ENCODE measurements around the gene PITPNC1.
"Not testable (repeated sequence)": the region's sequence is repeated elsewhere in the genome, so short reads cannot be mapped to it uniquely, and the experiment has no call there.

PITPNC1 gene

DNA sequence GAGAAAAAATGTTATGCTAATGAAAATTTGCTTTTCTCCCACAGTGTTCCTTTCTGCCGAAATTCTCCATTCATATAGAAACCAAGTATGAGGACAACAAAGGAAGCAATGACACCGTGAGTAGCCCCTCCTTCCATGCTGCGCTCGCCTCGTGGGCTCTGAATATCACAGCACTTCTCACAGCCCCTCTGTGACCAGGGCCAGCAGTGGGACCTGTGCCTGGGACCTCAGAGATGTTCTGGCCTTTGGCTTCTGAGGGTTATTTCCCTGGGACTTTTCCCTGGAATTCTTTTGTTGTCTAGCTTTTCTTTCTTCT lies 201.0 kb downstream of the PITPNC1 start:
- no peak for DNase-seq (ENCODE audit: low spot score)

DNA sequence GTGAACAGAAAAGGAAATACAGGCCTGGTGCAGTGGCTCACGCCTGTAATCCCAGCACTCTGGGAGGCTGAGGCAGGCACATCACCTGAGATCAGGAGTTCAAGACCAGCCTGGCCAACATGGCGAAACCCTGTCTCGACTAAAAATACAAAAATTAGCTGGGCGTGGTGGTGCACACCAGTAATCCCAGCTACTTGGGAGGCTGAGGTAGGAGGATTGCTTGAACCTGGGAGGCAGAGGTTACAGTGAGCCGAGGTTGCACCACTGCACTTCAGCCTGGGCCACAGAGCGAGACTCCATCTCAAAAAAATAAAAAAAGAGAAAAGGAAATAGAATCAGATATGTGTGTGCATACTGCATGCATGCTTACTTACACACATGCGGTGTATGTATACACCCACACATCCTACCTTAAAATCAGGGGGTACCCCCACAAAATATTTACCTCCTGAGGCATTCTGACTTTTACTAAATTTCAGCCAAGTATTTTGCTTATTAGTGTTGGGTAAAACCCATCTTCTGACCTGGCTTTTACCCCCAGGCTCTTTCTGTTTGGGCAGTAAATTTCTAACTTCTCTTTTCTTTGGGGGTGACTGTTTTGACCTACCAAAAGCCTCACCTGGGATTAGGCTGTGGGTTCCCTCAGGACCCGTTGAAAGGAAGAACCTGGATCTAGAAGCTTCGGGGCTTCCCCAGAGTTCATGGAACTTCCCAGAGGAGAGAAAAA lies 201.8 kb downstream of the PITPNC1 start:
- not testable (repeated sequence) for DNase-seq (ENCODE audit: low spot score)

DNA sequence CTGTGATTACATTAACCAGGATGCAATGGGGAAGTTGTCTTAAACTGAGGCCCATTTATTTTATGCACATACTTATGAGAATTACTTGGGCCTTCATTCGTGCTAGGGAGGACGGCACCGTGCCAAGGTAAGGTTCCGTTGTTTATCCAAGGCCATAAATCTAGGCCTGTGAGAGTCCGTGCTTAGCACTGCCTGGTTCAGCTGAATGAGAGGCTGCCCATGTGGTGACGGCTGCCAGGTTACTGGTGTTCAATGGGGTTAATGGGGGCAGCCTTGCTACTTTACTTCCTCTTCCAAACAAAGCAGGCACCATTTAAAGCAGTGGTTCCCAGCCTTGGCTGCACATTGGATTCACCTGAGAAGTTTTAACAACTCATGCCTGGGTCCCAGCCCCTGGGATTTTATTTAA lies 205.6 kb downstream of the PITPNC1 start:
- DNase-seq (ENCODE audit: low spot score) = no peak

DNA sequence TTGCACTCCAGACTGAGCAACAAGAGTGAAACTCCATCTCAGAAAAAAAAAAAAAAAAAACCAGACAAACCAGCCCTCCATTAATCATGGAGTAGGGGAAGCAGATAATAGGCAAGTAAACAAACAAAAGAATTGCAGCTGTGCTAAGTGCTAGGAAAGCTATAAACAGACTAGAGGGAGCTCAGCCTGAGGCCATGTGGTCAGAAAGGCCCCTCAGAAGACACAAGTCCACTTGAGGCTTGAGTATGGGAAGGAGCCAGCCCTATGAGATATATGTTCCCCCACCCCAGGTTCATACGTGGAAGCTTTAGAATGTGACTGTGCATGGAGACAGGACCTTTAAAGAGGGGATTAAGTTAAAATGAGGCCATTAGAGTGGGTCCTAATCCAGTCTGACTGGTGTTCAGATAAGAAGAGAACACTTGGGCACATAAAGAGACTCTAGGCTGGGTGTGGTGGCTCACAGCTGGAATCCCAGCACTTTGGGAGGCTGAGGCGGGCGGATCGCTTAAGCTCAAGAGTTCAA lies 208.1 kb downstream of the PITPNC1 start:
- no peak for DNase-seq (ENCODE audit: low spot score)

DNA sequence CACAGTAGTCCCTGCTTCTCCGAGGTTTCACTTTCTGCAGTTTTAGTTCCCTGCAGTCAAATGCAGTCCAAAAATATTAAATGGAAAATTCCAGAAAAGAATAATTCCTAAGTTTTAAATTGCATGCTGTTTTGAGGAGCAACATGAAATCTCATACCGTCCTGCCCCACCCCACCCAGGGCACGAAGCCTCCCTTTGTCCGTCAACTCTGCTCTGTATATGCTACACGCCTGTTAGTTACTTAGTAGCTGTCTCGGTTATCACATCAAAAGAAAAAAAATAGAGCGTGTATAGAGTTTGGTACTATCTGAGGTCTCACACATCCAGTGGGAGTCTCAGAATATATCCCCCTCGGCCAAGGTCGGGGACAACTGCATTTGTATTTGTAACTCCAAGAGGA lies 211.2 kb downstream of the PITPNC1 start:
- no peak for DNase-seq (ENCODE audit: low spot score)

DNA sequence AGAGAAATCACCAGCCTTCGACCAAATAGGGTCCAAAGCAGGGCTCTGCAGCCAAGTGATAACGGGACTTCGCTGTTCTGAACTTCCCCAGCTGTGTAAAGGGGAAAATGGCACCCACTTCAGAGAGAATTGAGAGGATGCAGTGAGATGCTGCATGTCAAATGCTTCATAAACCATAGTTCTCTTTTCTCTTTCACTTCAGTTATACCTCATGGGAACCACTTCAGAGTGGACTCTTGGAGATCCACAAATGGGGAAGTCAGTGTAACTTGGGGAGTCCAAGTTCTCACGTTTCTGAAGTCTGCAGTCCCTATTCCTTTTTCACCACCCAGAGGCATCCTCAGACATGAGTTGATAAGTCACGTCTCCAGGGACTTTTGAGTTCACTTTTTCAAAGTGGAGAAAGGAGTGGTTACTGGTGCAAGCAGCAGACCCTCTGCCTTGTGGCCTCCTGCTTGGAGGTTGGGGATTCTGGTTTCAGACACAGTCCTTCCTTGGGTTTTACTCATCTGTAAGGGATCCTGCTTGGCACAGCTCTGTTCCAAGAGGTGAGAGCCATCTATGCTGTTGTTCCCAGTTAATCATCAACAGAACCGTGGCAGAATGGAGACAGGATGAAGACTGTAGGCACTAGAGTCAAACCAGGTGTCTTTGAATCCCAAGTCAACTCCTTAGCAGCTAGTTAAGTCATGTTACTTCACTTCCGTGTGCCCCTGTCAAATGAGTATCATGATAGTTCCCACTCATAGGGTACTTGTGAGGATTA lies 217.2 kb downstream of the PITPNC1 start:
- DNase-seq (ENCODE audit: low spot score) = no peak

DNA sequence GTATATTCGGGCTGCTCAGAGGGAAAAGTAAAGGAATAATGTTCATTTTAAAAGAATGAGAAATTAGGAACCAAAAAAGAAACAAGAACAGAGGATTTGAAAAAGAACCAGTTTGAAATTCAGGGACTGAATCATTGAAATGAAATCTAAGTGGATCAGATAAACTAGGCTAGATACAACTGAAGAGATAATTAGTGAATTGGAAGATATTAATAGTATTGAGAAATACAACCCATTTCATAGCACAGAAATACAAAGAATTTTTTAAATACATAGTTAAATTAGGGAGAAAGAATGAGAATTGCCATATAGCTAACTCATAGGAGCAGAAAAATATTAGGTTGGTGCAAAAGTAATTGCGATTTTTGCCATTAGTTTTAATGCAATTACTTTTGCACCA lies 223.3 kb downstream of the PITPNC1 start:
- no peak for DNase-seq (ENCODE audit: low spot score)

DNA sequence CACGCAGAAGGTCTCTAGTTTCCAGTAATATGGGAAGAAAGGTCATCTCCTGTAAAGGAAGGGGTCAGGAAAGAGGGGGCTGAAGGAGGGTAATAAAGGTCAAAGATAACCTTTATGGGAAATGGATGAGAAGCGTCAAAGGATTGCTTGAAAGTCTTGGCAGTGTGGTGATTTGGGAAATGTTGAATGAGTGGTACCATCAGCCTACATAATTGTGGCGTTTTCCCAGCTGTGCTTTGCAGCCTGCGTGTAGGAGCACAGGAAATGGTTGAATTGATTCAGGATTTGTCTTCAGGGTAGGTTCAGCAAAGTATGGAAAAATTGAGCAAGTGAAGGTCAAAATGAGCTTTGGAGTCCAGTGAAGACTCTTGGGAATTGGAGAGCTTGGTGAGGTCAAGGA lies 224.8 kb downstream of the PITPNC1 start:
- no peak for DNase-seq (ENCODE audit: low spot score)

DNA sequence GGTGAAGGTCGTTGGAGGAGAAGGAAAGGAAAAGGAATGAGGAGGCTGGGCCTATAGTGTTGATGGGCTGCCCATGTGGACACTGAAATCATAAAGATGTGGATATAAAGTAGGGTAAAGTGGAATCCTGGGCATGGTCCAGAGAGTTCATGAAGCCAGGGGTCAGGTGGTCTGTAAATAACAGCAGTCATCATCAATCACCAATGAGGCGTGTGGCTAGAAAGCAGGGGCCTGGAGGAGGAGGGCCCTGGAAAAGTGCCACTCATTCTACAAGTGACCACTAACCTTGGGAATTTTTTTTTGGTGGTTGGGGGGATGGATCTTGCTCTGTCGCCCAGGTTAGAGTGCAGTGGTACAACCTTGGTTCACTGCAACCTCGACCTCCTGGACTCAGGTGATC lies 225.4 kb downstream of the PITPNC1 start:
- no peak for DNase-seq (ENCODE audit: low spot score)

DNA sequence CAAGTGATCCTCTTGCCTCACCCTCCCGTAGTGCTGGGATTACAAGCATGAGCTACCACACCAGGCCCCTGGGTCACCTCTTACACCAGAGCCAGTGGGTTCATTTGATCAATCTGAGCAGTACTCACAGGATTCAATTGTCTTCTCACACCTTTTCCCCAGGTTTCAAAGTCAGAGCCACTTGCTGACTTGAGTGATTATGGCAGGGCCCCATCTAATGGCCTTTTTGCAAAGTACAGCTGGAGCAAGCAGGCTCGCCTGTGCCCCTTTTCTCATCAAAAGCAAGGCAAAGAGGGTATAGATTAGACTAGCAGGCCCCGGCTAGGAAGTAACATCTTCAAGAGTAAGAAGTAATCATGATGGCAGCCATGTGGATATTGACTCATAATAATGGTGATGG lies 225.9 kb downstream of the PITPNC1 start:
- DNase-seq (ENCODE audit: low spot score) = peak; percentile 36

DNA sequence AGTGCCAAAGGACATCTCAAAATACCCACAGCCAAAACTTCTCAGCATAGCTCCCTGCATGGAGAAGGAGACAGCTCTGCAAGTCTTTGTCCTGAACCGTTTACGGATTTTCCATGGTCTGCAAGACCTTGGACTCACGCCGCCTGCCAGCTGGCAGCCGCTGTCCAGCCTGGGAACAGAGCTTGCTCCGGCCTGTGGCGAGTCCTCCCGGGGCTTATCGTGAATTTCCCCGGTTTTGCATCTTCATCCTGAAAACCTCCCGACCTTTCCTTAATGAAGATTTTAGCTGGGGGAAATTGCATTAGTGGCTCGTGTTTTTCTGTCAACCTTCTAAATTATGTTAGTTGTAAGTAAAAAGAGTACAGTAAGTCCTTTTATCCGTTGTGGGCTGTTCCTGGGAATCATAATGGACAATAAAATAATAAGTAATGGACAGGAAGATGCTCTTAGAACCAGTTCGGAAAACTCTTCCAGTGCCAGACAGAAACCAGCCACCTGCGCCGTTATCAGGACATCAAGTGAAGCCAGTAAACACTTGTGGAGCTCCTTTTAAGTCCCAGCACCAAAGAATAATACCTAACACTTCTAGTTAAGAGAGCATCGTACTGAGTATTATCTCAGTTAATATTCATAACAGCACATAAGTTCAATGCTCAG lies 228.3 kb downstream of the PITPNC1 start:
- DNase-seq (ENCODE audit: low spot score) = no peak

DNA sequence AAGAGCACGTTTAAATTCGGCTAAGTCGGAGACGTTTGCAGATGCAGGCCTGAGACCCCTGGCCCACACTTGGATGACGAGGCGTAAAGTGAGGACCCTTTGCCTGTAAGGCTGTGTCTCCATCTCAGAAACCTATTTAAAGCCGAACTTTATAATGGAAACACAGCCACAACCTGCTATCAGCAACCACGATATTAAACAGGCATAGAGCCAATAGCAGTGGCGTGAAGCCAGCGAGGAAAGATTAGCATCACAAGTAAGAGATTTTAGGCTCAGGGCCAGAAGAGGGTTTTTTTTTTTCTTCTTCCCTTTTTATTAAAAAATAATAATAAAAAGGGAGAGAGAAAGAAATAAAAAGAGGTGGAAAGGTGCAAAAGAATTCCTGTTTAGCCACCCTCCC lies 229.4 kb downstream of the PITPNC1 start:
- DNase-seq (ENCODE audit: low spot score) = no peak

DNA sequence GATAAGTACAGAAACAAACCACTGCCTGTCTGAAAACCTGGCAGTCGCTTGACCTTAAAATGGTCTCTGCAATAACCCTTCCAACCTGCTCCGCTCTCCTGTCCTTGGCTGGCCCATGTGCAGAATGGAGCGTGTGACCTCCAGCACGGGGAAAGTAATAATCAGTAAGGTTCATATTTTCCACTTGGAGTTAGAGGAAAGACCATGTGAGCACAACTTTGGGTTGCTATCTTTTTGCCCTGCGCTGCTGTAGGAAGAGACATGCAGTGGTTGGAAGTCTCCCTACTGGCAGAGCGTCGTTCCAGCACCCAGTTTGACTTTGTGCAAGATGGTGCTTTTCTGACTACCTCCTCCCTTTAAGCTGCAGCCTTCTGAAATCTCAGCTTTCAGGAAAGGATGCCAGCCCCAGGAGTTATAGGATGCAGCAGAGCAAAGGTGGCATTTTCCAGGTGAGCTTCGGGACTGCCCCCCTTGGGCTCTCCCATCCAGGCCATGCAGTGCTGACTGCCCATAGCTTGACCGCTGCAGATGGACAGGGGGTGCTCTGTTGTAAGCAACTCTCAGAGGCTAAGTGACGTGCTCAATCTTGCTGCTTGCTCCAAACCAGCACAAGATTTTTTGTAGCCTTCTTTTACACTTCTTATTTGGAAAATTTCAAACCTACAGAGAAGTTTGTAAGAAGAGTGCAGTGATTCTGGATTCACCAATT lies 230.0 kb downstream of the PITPNC1 start:
- DNase-seq (ENCODE audit: low spot score) = no peak

DNA sequence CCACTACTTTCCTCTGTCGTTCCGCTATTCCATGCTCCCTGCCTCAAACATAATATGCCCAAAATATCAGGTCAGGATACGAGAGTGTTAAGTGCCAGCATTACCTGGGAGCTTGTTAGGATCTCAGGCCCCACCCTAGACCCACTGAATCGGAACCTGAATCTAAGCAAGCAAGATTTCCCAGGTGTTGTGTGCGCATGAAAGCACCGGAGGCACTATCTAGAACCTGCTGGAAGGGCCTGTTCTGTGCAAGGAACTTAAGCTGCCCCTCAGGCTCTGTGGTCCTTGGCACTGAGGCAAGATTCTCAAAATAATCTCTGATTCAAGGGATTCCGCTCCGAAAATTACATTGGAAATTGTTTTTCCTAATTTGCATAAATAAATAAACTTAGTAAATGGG lies 233.0 kb downstream of the PITPNC1 start:
- DNase-seq (ENCODE audit: low spot score) = no peak

DNA sequence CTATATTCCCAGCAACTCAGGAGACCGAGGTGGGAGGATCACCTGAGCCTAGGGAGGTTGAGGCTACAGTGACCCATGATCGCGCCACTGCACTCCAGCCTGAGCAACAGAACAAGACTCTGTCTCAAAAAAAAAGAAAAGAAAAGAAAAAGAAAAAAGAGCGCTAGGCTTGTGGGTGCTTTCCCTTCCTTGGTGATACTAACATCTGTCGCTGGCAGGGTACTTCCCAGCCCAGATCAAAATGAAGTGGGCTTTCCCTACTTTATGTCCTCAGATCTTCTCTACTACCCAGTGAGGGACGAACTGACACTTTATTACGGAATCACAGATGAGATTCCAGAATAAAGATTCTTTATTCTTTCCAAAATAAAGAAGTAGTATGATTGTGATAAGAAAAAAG lies 236.9 kb downstream of the PITPNC1 start:
- no peak for DNase-seq (ENCODE audit: low spot score)

DNA sequence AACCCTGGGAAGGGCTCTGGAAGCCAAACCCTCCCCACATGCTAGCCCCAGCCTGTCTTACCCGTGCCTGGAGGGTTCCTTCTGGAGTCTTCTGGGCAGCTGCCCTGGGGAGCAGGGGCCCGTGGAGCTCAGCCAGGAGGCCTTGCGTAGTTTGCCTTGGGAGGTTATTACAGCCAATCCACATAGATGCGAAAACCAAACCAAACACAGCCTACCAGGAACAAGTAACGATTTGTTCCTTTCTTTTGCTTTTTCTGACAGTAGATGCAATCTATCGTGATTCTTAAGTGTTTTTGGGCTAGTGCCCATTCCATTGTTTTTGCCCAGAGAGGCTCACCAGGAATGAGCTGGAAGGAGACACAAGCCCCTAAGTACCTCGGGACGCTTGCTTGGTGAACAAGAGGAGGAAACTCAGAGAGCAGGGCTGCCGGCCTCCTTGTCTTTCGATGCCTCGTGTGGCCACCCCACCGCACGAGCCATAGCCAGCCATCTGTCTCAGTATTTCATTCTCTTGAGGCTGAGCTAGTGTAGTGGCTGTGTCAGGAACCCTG lies 238.0 kb downstream of the PITPNC1 start:
- DNase-seq (ENCODE audit: low spot score) = no peak

DNA sequence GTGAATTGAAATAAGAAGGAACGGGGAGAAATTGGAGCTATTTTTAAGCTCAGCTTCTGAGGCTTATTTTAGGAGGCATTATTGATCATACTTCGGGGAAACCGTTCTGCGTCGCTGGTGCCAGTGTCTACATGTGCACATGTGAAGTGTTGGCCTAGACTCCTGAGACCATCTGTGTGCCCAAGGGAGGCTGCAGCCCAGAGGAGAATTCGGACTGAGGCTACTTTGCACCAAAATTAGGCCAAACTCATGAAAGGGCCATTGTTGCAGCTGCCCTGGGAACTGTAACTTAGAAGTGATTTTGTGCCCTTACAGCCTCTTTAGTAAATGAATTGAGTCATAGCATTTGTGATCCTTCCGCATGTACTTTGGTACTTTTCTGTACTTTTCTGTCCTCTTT lies 238.7 kb downstream of the PITPNC1 start:
- no peak for DNase-seq (ENCODE audit: low spot score)

DNA sequence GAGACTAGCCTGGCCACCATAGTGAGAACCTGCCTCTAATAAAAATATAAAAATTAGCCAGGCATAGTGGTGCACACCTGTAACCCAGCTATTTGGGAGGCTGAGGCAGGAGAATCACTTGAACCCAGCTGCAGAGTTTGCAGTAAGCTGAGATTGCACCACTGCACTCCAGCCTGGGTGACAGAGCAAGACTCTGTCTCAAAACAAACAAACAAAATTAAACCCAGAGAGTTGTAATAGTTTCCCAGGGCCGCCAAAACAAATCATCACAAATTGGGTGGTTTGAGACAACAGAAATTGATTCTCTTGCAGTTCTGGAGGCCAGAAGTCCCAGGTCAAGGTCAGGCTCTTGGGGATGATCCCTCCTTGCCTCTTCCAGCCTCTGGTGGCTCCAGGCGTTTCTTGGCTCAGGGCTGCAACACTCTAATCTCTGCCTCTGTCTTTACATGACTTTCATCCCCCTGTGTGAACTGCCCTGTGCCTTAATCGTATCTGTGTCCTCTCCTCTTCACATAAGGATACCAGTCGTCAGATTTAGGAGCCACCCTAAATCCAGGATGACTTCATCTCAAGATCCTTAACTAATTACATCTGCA lies 240.3 kb downstream of the PITPNC1 start:
- no peak for DNase-seq (ENCODE audit: low spot score)

DNA sequence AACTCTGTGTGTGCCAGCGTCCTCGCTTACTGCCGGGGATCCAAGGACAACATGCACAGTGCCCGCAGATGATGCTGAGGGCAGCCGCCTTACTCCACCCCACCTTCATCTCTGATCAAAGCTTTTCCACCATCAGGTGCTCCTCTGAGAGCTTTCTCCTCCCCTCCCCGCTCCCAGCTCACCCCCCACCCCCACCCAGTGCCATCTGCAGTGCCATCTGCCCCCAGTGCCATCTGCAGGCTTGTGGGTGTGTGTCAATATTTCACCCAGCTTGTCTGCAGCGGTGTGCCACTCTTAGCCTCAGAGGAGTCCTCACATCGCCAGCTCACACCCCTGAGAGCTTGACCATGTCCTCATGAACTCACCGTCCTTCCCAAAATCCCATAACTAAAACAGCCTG lies 242.5 kb downstream of the PITPNC1 start:
- DNase-seq (ENCODE audit: low spot score) = no peak

DNA sequence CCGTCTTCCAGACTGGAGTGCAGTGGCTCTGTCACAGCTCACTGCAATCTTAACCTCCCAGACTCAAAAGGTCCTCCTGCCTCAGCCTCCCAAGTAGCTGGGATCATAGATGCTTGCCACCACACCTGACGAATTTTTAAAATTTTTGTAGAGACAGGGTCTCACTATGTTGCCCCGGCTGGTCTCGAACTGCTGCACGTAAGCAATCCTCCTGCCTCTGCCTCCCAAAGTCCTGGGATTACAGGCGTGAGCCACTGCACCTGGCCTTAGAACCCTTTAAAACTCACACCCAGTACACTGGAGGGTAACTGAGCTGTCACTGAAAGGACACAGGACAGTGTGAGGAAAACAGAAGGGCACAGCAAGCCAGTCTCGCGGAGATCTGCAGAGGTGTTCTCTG lies 243.0 kb downstream of the PITPNC1 start:
- DNase-seq (ENCODE audit: low spot score) = no peak

DNA sequence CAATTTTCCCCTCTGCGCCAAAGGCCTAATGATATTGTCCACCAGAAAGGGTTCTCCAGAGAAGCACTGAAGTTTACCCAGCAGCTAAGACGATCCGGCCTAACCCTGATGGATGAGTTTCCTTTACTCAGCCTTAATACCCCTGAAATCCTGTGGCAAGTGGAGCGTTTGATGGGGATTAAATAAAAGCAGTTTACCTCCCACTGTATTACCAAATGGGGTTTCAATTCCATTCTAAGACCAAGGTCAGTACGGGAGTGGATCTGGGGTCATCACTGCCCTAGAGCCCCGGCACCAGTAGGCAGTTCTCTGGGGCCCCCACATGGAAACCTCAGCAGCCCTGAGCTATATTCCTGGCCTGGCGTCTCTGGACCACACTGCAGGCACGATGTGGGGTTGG lies 243.6 kb downstream of the PITPNC1 start:
- DNase-seq (ENCODE audit: low spot score) = no peak

DNA sequence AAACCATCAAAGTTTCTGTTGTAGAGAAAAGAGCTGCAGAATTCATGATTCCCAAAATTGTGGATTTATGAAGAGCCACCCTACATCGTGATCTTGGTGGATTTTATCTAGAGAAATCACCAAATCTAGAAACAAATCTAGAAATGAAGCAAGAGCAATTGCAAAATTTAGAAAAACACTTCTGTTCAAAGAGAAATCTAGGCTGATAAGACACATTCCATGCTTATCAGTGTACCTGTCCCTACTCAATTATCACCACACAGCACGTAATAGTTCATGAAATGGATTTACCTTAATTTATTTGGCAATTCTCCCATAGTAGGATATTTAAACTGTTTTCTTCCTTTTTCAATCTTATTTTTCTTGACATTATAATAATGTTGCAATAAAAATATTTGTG lies 246.7 kb downstream of the PITPNC1 start:
- no peak for DNase-seq (ENCODE audit: low spot score)

All from hepatic stellate cell (primary cell).